D721Med (cell line): Measurements from ENCODE around the gene SLF2.

Experiments used
- DNase-seq: peaks from one replicate; pipeline ENCODE4 v3.0.0; 2011; ENCODE audit warnings: low spot score; ENCODE audit not compliant: insufficient read length
- FAIRE-seq: peaks from 2 replicates; lab custom pipeline; 2011; peaks lifted over from hg19 to GRCh38; lab: Jason Lieb, UNC
- TF ChIP-seq, protein P1 (sequence below): IDR thresholded peaks from 2 replicates; pipeline ENCODE4 v1.5.1; 2012; ENCODE audit warnings: mild to moderate bottlenecking, control low read depth; ENCODE audit not compliant: insufficient read depth; ENCODE audit errors: missing control alignments

SLF2 gene

GRCh38 chr10:100968863-100969186, 56.1 kb downstream of the SLF2 start:
- TF ChIP-seq, protein P1, sequence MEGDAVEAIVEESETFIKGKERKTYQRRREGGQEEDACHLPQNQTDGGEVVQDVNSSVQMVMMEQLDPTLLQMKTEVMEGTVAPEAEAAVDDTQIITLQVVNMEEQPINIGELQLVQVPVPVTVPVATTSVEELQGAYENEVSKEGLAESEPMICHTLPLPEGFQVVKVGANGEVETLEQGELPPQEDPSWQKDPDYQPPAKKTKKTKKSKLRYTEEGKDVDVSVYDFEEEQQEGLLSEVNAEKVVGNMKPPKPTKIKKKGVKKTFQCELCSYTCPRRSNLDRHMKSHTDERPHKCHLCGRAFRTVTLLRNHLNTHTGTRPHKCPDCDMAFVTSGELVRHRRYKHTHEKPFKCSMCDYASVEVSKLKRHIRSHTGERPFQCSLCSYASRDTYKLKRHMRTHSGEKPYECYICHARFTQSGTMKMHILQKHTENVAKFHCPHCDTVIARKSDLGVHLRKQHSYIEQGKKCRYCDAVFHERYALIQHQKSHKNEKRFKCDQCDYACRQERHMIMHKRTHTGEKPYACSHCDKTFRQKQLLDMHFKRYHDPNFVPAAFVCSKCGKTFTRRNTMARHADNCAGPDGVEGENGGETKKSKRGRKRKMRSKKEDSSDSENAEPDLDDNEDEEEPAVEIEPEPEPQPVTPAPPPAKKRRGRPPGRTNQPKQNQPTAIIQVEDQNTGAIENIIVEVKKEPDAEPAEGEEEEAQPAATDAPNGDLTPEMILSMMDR = no peak
- no peak for DNase-seq
- FAIRE-seq = no peak

- TF ChIP-seq, protein P1 = peak; percentile 34
- DNase-seq = peak; percentile 78
- FAIRE-seq = no peak
Observed at GRCh38 chr10:100969187-100970075, 56.7 kb downstream of the SLF2 start, which contains the start of gene SEMA4G. TSS of gene SEMA4G (plus strand) at chr10:100969504. CDS start at chr10:100972913, 3,409 bp downstream.

GRCh38 chr10:100970076-100970913, 57.5 kb downstream of the SLF2 start:
- no peak for DNase-seq
- TF ChIP-seq, protein P1 = no peak
- no peak for FAIRE-seq

GRCh38 chr10:100970914-100971811, 58.4 kb downstream of the SLF2 start:
- TF ChIP-seq, protein P1 = no peak
- DNase-seq (no peak), FAIRE-seq (no peak)

GRCh38 chr10:100972115-100972903, 59.5 kb downstream of the SLF2 start:
- TF ChIP-seq, protein P1 = no peak

More at GRCh38 chr10:100972115-100972903, 59.5 kb downstream of the SLF2 start:
- no peak for DNase-seq
- no peak for FAIRE-seq
